Stomach (tissue), 4 donors: ENCODE data around the gene PAX5.

Experiments
- EP300 ChIP-seq: sonication (generic); formaldehyde crosslinking; IDR thresholded peaks from one replicate; pipeline ENCODE4 v1.6.1; 2017; ENCODE audit warnings: antibody characterized with exemption
- POLR2A ChIP-seq, 4 donors: fragments of 450-650 bp; IDR thresholded peaks; one replicate each; pipeline ENCODE4 v1.6.1; 2016; ENCODE audit warnings: antibody characterized with exemption in 4 of 4, control low read depth in 2 of 4, mild to moderate bottlenecking in 1 of 4, moderate library complexity in 1 of 4
- POLR2AphosphoS5 ChIP-seq, 3 donors: sonication (generic); formaldehyde crosslinking; IDR thresholded peaks; one replicate each; pipeline ENCODE4 v1.6.1; 2016; ENCODE audit warnings: antibody characterized with exemption in 3 of 3
- TF ChIP-seq, protein P1 (sequence below), 7 experiments: fragments of 450-650 bp in 4 of 7; fragments of 200-600 bp in 3 of 7; sonication (generic) in 3 of 7; IDR thresholded peaks; one replicate each; pipeline ENCODE4 v1.5.1; 2016 to 2019; ENCODE audit warnings: antibody characterized with exemption in 7 of 7, control low read depth in 2 of 7, mild to moderate bottlenecking in 1 of 7

DNA sequence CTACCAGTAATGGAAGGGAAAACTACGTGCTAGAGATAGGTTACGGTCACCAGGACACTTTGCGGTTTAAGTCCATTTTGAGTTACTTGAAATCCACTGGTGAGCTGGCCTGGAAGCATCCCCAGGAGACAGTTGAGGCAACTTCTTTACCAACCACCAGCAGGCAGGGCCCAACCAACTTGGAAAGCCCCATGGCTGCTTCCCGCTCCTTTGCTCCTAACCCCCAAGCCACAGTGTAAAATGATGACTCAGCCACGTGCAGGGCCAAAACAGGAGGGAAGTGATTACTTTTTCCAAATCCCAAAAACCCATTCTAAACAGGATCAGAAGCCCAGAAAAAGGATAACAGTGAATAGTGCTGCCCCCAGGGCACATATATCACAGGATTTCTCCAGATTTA lies 87.4 kb downstream of the PAX5 start:
- no peak for TF ChIP-seq POLR2AphosphoS5 (IDR thresholded peaks at IDR 0.05)
- TF ChIP-seq, protein P1, sequence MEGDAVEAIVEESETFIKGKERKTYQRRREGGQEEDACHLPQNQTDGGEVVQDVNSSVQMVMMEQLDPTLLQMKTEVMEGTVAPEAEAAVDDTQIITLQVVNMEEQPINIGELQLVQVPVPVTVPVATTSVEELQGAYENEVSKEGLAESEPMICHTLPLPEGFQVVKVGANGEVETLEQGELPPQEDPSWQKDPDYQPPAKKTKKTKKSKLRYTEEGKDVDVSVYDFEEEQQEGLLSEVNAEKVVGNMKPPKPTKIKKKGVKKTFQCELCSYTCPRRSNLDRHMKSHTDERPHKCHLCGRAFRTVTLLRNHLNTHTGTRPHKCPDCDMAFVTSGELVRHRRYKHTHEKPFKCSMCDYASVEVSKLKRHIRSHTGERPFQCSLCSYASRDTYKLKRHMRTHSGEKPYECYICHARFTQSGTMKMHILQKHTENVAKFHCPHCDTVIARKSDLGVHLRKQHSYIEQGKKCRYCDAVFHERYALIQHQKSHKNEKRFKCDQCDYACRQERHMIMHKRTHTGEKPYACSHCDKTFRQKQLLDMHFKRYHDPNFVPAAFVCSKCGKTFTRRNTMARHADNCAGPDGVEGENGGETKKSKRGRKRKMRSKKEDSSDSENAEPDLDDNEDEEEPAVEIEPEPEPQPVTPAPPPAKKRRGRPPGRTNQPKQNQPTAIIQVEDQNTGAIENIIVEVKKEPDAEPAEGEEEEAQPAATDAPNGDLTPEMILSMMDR (IDR thresholded peaks at IDR 0.05): no peak
- TF ChIP-seq EP300: no peak
- TF ChIP-seq POLR2A (IDR thresholded peaks at IDR 0.05): no peak
